ENCODE data around the gene TEX35.
"Not testable (repeated sequence)": the region's sequence is repeated elsewhere in the genome, so short reads cannot be mapped to it uniquely, and the experiment has no call there.

Gene TEX35

DNA sequence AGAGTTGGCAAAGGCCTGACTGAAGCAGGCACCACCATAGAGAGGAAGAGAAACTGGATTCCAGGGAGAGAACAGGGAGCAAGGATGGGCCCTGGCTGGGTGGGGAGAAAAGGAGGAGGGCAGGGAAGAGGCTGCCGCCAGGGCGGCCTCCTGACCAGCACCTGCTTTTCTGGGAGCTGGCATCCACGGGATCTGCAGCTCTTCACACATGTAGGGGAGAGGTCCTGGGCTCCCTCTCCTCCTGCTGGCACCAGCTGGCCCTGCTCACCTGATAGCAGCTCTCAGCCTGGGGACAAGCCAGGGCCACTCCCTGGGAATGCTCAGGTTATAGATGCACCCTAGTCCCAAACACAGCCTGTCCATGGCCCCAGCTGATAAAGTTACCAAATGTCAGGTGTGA, 39.9 kb downstream of the TEX35 start:
- Histone ChIP-seq H3K9me3 (replicated peaks in 1 of 11) (peaks cover 24 to 31% (median 28%) of the 10 kb centered on the region in 11 experiments), H3K36me3 (peaks cover 0 to 4% (median 0%) of the 10 kb centered on the region in 11 experiments; a peak in 1 of 22 replicates), H3K4me2 (no peak overlapping the region), H3K4me3 (no peak overlapping the region), H3K27ac (no peak overlapping the region), H3K4me1 (no peaks in the 10 kb centered on the region), H3K9ac (no peak overlapping the region), H4K20me1 (no peaks in the 10 kb centered on the region), H3K27me3 (no peaks in the 10 kb centered on the region)
- no peak for TF ChIP-seq Cebpa-rat (IDR thresholded peaks at IDR 0.05)

GRCh38 chr1:178554351-178554750, 41.4 kb downstream of the TEX35 start:
- not testable (repeated sequence) for H3K4me2 ChIP-seq, H3K27me3 ChIP-seq, H3K27ac ChIP-seq, H4K20me1 ChIP-seq, H3K9ac ChIP-seq, H3K4me3 ChIP-seq, H3K36me3 ChIP-seq, H3K4me1 ChIP-seq
- peaks cover 24 to 31% (median 28%) of the 10 kb centered on the region in 11 experiments for H3K9me3 ChIP-seq (replicated peaks in 1 of 11)

DNA sequence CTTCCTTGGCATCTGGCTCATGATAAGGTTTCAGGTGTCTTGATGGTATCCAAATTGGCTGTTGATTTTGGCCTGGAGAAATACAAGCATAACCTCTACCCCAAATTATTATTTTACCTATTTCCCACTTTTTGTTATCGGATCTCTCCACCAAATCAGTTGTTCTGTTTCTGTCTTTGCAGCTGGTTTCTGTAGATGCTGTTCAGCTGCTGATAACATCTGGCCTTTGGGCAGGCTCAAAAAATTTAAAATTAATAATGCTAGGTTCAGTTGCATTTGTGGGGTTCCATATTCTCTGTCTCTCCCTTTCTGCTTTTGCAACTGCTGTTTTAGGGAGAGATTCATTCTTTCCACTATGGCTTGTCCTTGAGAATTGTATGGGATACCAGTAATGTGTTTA, 42.7 kb downstream of the TEX35 start:
- H3K9me3 ChIP-seq (replicated peaks in 1 of 11) = peaks cover 24 to 33% (median 29%) of the 10 kb centered on the region in 11 experiments
- not testable (repeated sequence) for H3K36me3 ChIP-seq, H3K4me1 ChIP-seq, H3K27ac ChIP-seq, H3K27me3 ChIP-seq, H4K20me1 ChIP-seq, H3K9ac ChIP-seq, H3K4me3 ChIP-seq, H3K4me2 ChIP-seq

- H3K4me1 ChIP-seq, H3K4me2 ChIP-seq, H3K9ac ChIP-seq, H3K27ac ChIP-seq, H3K36me3 ChIP-seq, H3K27me3 ChIP-seq, H4K20me1 ChIP-seq, H3K4me3 ChIP-seq: not testable (repeated sequence)
- peaks cover 13 to 21% (median 16%) of the 10 kb centered on the region in 11 experiments for H3K9me3 ChIP-seq (replicated peaks in 1 of 11)
These were observed 45.9 kb downstream of the TEX35 start for GRCh38 chr1:178558816-178559215.

DNA sequence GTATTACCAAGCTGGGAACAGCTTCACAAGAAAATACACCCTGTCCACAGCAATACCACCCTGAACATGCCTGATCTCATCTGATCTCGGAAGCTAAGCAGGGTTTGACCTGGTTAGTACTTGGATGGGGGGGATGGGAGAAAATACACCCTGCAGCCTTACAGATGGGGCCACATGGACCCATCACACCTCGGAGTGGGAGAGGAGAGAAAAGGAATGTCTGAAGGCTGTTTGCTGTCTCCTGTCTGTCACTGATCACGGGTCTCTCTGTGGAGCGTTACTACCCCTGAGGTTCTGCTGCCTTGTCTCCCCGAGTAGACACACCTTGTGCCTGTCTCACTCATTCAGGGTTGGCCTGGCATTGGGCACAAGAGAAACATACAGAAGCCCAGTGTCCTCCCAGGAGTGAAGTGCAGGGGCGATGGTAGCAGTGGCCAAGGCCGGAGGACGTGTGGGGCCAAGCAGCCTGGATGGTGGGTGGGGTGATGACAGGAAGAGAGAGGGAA, 48.0 kb downstream of the TEX35 start:
- Histone ChIP-seq H3K27ac (no peak overlapping the region), H3K27me3 (no peaks in the 10 kb centered on the region), H3K36me3 (no peaks in the 10 kb centered on the region), H3K4me2 (no peak overlapping the region), H3K4me1 (no peaks in the 10 kb centered on the region), H3K4me3 (no peak overlapping the region), H3K9me3 (replicated peaks in 1 of 11) (peaks cover 0 to 5% (median 0%) of the 10 kb centered on the region in 11 experiments; a peak in 1 of 22 replicates), H3K9ac (no peak overlapping the region), H4K20me1 (no peaks in the 10 kb centered on the region)
- TF ChIP-seq Cebpa-rat (IDR thresholded peaks at IDR 0.05) = no peak

GRCh38 chr1:178563099-178563820, 50.4 kb downstream of the TEX35 start:
- no peaks in the 10 kb centered on the region for H3K27me3 ChIP-seq
- H3K9ac ChIP-seq = no peak overlapping the region

GRCh38 chr1:178564086-178564782, 51.3 kb downstream of the TEX35 start:
- Histone ChIP-seq H3K36me3 (no peaks in the 10 kb centered on the region), H3K27ac (no peak overlapping the region), H3K4me3 (no peak overlapping the region), H3K4me2 (no peak overlapping the region), H3K9me3 (replicated peaks in 1 of 11) (peaks cover 0 to 7% (median 0%) of the 10 kb centered on the region in 11 experiments; a peak in 2 of 22 replicates), H4K20me1 (no peaks in the 10 kb centered on the region), H3K9ac (no peak overlapping the region), H3K27me3 (no peaks in the 10 kb centered on the region), H3K4me1 (no peaks in the 10 kb centered on the region)
- TF ChIP-seq Cebpa-rat (IDR thresholded peaks at IDR 0.05) = no peak

More at GRCh38 chr1:178563099-178563820, 50.4 kb downstream of the TEX35 start:
- H4K20me1 ChIP-seq = no peaks in the 10 kb centered on the region
- H3K27ac ChIP-seq = no peak overlapping the region
- no peaks in the 10 kb centered on the region for H3K4me1 ChIP-seq
- H3K4me2 ChIP-seq = no peak overlapping the region
- H3K4me3 ChIP-seq = no peak overlapping the region
- no peaks in the 10 kb centered on the region for H3K36me3 ChIP-seq
- peaks cover 0 to 7% (median 0%) of the 10 kb centered on the region in 11 experiments; a peak in 2 of 22 replicates for H3K9me3 ChIP-seq (replicated peaks in 1 of 11)
- no peak for TF ChIP-seq Cebpa-rat (IDR thresholded peaks at IDR 0.05)

GRCh38 chr1:178564783-178565180, 51.9 kb downstream of the TEX35 start:
- H3K27ac ChIP-seq = no peak overlapping the region
- TF ChIP-seq Cebpa-rat (IDR thresholded peaks at IDR 0.05) = no peak

DNA sequence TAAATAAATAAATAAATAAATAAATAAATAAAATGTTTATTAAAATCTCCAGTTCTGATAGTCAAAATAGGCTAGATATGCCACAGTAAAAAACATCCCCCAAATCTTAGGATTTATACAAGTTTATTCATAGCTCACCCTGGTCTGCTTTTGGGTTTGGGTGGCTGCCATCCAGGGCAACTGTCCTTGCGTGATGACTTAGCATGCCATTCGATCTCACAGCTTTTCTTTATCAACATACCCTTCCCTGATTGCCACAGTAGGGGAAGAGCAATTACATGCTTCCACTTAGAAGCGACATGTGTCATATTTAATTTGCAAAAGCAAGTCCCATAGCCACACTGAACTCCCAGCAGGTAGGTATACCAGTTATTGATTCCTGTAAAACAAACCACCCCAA, 52.7 kb downstream of the TEX35 start:
- no peak overlapping the region for H3K9ac ChIP-seq
- H3K27me3 ChIP-seq = no peaks in the 10 kb centered on the region
- H3K4me2 ChIP-seq = no peak overlapping the region
- no peaks in the 10 kb centered on the region for H3K36me3 ChIP-seq
- H3K4me3 ChIP-seq = no peak overlapping the region
- H3K9me3 ChIP-seq (replicated peaks in 1 of 11) = peaks cover 0 to 7% (median 0%) of the 10 kb centered on the region in 11 experiments; a peak in 1 of 22 replicates
- H3K4me1 ChIP-seq = no peaks in the 10 kb centered on the region
- no peaks in the 10 kb centered on the region for H4K20me1 ChIP-seq
- no peak for TF ChIP-seq Cebpa-rat (IDR thresholded peaks at IDR 0.05)
- no peak overlapping the region for H3K27ac ChIP-seq

More at GRCh38 chr1:178564783-178565180, 51.9 kb downstream of the TEX35 start:
- no peaks in the 10 kb centered on the region for H3K36me3 ChIP-seq
- no peaks in the 10 kb centered on the region for H4K20me1 ChIP-seq
- H3K9me3 ChIP-seq (replicated peaks in 1 of 11) = peaks cover 0 to 7% (median 0%) of the 10 kb centered on the region in 11 experiments; a peak in 2 of 22 replicates
- no peak overlapping the region for H3K4me3 ChIP-seq
- H3K9ac ChIP-seq = no peak overlapping the region
- no peaks in the 10 kb centered on the region for H3K4me1 ChIP-seq
- H3K4me2 ChIP-seq = no peak overlapping the region
- H3K27me3 ChIP-seq = no peaks in the 10 kb centered on the region
